NCI-H2196 treated with DMSO at 0.1 percent for 48 hours (cell line): Measurements from ENCODE around the gene SPARC.

ENCODE experiments used
- DNase-seq: peaks from one replicate; lab custom pipeline; 2025; ENCODE audit not compliant: unreplicated experiment; lab: John Stamatoyannopoulos, UW

SPARC gene

DNA sequence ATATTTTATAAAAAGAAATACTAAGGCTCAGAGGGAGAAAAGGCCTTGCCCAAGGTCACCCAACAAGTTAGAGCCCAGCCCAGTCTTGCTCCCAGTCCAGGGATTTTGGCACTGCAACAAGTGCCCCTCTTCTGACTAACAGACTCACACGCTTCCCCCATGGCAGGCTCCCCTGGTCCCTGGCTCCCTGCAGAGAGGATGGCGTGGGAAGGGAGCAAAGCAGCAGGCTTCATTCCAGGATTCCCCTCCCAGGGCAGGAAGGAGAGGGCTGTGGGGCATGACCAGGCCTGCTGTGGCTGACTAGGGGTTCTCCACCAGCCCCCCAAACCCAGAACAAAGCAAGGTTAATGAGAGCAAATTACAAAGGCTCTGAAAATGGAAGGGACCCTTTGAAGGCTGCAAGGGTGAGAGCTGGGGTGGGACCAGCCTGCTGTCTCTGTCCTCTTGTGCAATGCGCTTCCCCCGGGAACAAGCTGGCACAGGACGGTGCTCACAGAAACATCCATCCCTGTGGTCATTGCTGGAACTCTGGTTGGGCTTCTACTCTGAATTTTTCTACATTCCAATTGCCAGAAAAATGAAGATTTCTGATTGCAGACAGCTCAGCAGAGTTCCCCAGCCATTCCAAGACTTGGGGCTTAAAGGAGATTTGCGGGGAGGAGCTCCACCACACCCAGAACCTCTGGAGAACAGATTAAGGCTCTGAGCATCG is 58.4 kb downstream of the SPARC start:
- DNase-seq, result no peak

- DNase-seq, result no peak
Measured at GRCh38 chr5:151627650-151628049, 59.1 kb downstream of the SPARC start.

- DNase-seq, result no peak
Measured at GRCh38 chr5:151625285-151625684, 61.4 kb downstream of the SPARC start.

DNA sequence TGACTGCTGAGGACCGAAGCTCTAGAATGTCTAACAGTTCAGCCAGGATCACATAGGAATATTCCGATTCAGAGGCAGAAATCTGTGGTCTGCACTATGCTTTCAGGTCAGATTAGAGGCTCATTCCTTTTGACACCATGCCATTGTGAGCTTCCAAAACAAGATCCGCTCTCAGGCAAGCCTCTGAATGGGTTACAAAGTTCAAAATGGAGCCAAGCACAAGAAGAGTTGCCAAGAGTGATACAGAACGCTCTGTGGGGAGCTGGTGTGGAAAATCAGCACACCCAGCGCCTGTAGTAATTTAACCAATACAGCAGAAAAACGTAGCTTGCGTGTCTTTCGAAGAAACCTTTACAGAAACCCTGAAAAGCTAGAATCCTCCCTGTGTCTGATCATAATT is 62.2 kb downstream of the SPARC start:
- no peak for DNase-seq

GRCh38 chr5:151622367-151623088 is 64.2 kb downstream of the SPARC start:
- no peak for DNase-seq

- no peak for DNase-seq
Measured at GRCh38 chr5:151620461-151620840, 66.3 kb downstream of the SPARC start.

GRCh38 chr5:151619812-151620460 is 66.8 kb downstream of the SPARC start:
- DNase-seq, result no peak

GRCh38 chr5:151618907-151619306 is 67.8 kb downstream of the SPARC start:
- no peak for DNase-seq

- no peak for DNase-seq
Measured at GRCh38 chr5:151617841-151618710, 68.6 kb downstream of the SPARC start.

DNA sequence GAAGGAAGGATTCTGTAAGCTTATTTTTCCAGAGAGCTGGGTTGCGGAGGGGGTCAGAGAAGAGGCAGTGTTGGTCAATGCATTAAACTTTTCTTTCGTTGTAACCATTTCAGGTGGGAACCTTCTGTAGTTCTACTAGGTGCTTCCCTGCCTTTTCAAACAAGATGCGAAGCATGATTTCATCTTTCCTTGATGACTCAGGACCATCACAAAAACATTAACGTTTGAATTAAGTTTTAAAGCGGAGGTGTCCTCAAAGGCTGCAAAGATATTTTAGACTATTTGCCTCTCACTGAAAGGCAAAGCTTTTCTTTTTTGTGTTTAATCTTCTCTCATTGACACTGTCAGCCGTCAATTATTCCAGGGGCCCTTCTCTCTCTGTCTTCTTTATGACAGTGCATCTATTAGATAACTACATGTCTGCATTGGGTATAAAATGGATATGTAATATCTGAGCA is 69.3 kb downstream of the SPARC start:
- DNase-seq, result no peak

GRCh38 chr5:151615431-151615830 is 71.3 kb downstream of the SPARC start:
- DNase-seq, result no peak

GRCh38 chr5:151614565-151614964 is 72.2 kb downstream of the SPARC start:
- DNase-seq, result no peak

- no peak for DNase-seq
Measured at GRCh38 chr5:151612689-151613427, 73.9 kb downstream of the SPARC start.

GRCh38 chr5:151611127-151611775 is 75.5 kb downstream of the SPARC start:
- no peak for DNase-seq
